Ovary (tissue), 3 donors: ENCODE data around the gene C16orf90.

Experiments used
- EP300 ChIP-seq: sonication (generic); formaldehyde crosslinking; IDR thresholded peaks from one replicate; pipeline ENCODE4 v1.6.1; 2017; ENCODE audit warnings: antibody characterized with exemption
- POLR2A ChIP-seq: fragments of 450-650 bp; IDR thresholded peaks from one replicate; pipeline ENCODE4 v1.6.1; 2017; ENCODE audit warnings: antibody characterized with exemption, mild to moderate bottlenecking, moderate library complexity
- TF ChIP-seq, protein P1 (sequence below), 3 donors: fragments of 450-650 bp in 2 of 3; fragments of 200-600 bp in 1 of 3; IDR thresholded peaks; one replicate each; pipeline versions ENCODE4 v1.5.1 to v1.8.0; 2016 to 2022; ENCODE audit warnings: antibody characterized with exemption in 3 of 3, mild to moderate bottlenecking in 1 of 3
- donor health status: DM: no; HTN: no; CAD: no.

DNA sequence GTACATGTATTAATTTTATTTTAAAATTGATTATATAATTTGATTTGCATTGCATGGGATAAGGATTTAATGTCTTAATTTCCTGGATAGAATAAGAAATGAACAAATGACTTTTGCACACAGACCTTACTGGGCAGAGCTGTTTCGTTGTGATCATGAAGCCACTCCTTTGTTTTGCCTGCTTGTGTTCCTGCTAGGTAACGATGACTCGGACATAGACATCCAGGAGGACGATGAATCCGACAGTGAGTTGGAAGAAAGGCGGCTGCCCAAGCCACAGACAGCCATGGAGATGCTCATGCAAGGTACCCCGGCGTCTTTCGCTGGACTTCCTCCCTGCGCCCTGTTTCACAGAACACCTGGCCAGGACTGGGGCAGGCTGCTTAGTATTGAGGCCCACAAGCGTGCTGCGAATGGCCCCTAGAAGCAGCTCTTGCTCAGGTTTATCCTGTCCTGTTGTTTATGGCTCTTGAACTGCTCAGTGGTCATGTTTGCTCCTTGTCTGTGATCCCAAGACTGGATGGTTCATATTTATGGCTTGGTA, 35.2 kb upstream of the C16orf90 start:
- TF ChIP-seq, protein P1, sequence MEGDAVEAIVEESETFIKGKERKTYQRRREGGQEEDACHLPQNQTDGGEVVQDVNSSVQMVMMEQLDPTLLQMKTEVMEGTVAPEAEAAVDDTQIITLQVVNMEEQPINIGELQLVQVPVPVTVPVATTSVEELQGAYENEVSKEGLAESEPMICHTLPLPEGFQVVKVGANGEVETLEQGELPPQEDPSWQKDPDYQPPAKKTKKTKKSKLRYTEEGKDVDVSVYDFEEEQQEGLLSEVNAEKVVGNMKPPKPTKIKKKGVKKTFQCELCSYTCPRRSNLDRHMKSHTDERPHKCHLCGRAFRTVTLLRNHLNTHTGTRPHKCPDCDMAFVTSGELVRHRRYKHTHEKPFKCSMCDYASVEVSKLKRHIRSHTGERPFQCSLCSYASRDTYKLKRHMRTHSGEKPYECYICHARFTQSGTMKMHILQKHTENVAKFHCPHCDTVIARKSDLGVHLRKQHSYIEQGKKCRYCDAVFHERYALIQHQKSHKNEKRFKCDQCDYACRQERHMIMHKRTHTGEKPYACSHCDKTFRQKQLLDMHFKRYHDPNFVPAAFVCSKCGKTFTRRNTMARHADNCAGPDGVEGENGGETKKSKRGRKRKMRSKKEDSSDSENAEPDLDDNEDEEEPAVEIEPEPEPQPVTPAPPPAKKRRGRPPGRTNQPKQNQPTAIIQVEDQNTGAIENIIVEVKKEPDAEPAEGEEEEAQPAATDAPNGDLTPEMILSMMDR (IDR thresholded peaks at IDR 0.05): no peak
- no peak for TF ChIP-seq EP300
- TF ChIP-seq POLR2A: no peak
